ENCODE measurements around the gene NFATC2.

Gene NFATC2

GRCh38 chr20:51420111-51420510 is 122.4 kb downstream of the NFATC2 start:
- ATAC-seq = no peak

DNA sequence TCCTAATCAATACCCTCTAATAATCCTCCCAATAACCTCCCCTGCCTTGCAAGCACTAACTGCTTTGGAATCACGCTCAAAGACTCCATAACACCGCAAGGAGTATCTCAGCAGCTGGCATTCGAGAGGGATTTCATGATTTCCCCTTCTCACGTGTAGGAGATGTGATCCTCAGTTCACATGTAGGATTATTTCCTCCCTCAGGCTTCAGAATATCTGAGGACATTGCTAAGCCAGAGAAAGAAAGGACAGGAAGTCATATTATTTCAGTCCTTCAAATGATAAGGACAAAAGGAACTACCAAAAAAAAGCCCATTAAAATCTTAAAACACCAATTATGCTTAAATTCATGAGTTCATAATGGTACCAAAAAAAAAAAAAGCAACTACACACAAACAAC is 122.9 kb downstream of the NFATC2 start:
- no peak for ATAC-seq
- TF ChIP-seq CSDC2 (CRISPR knock-in tag; IDR thresholded peaks at IDR 0.05) (no peak), ZFP3 (CRISPR knock-in tag; IDR thresholded peaks at IDR 0.05) (no peak), ESRRG (CRISPR knock-in tag; IDR thresholded peaks at IDR 0.05) (no peak), TOX (CRISPR knock-in tag; IDR thresholded peaks at IDR 0.05; ENCODE audit: borderline replicate concordance) (no peak), PPARA (CRISPR knock-in tag; IDR thresholded peaks at IDR 0.05; ENCODE audit: borderline replicate concordance) (no peak), ISL1 (CRISPR knock-in tag; IDR thresholded peaks at IDR 0.05) (no peak), ZNF565 (CRISPR knock-in tag; conservative IDR thresholded peaks at IDR 0.05; ENCODE audit: low read depth) (no peak), SNAI2 (CRISPR knock-in tag; IDR thresholded peaks at IDR 0.05) (no peak), OSR1 (CRISPR knock-in tag; IDR thresholded peaks at IDR 0.05) (no peak), GLIS3 (CRISPR knock-in tag; IDR thresholded peaks at IDR 0.05) (no peak), TCF4 (CRISPR knock-in tag; IDR thresholded peaks at IDR 0.05; ENCODE audit: borderline replicate concordance) (no peak), RARB (CRISPR knock-in tag; IDR thresholded peaks at IDR 0.05) (no peak)
- TF ChIP-seq, protein P1, sequence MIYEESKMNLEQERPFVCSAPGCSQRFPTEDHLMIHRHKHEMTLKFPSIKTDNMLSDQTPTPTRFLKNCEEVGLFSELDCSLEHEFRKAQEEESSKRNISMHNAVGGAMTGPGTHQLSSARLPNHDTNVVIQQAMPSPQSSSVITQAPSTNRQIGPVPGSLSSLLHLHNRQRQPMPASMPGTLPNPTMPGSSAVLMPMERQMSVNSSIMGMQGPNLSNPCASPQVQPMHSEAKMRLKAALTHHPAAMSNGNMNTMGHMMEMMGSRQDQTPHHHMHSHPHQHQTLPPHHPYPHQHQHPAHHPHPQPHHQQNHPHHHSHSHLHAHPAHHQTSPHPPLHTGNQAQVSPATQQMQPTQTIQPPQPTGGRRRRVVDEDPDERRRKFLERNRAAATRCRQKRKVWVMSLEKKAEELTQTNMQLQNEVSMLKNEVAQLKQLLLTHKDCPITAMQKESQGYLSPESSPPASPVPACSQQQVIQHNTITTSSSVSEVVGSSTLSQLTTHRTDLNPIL (CRISPR knock-in tag; IDR thresholded peaks at IDR 0.05; ENCODE audit: low read depth) = no peak
- TF ChIP-seq, protein P2, sequence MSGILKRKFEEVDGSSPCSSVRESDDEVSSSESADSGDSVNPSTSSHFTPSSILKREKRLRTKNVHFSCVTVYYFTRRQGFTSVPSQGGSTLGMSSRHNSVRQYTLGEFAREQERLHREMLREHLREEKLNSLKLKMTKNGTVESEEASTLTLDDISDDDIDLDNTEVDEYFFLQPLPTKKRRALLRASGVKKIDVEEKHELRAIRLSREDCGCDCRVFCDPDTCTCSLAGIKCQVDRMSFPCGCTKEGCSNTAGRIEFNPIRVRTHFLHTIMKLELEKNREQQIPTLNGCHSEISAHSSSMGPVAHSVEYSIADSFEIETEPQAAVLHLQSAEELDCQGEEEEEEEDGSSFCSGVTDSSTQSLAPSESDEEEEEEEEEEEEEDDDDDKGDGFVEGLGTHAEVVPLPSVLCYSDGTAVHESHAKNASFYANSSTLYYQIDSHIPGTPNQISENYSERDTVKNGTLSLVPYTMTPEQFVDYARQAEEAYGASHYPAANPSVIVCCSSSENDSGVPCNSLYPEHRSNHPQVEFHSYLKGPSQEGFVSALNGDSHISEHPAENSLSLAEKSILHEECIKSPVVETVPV (CRISPR knock-in tag; IDR thresholded peaks at IDR 0.05) = no peak

More at GRCh38 chr20:51420111-51420510, 122.4 kb downstream of the NFATC2 start:
- TF ChIP-seq ZC3H10 (CRISPR knock-in tag; IDR thresholded peaks at IDR 0.05) (no peak), SNAI2 (CRISPR knock-in tag; IDR thresholded peaks at IDR 0.05) (no peak), CSDC2 (CRISPR knock-in tag; IDR thresholded peaks at IDR 0.05) (no peak), TOX (CRISPR knock-in tag; IDR thresholded peaks at IDR 0.05; ENCODE audit: borderline replicate concordance) (no peak), ZNF565 (CRISPR knock-in tag; conservative IDR thresholded peaks at IDR 0.05; ENCODE audit: low read depth) (no peak), ESRRG (CRISPR knock-in tag; IDR thresholded peaks at IDR 0.05) (no peak), RARB (CRISPR knock-in tag; IDR thresholded peaks at IDR 0.05) (no peak), GLIS3 (CRISPR knock-in tag; IDR thresholded peaks at IDR 0.05) (no peak), ZFP3 (CRISPR knock-in tag; IDR thresholded peaks at IDR 0.05) (no peak), TSHZ2 (CRISPR knock-in tag; IDR thresholded peaks at IDR 0.05) (no peak)

- no peak for ATAC-seq
- TF ChIP-seq ZNF8 (CRISPR knock-in tag; IDR thresholded peaks at IDR 0.05) (no peak), SNAI2 (CRISPR knock-in tag; IDR thresholded peaks at IDR 0.05) (no peak), ZFP3 (CRISPR knock-in tag; IDR thresholded peaks at IDR 0.05) (no peak), BACH2 (CRISPR knock-in tag; IDR thresholded peaks at IDR 0.05; ENCODE audit: borderline replicate concordance) (no peak), ZNF565 (CRISPR knock-in tag; conservative IDR thresholded peaks at IDR 0.05; ENCODE audit: low read depth) (no peak)
- TF ChIP-seq, protein P2 (CRISPR knock-in tag; IDR thresholded peaks at IDR 0.05) = no peak
- TF ChIP-seq, protein P1 (CRISPR knock-in tag; IDR thresholded peaks at IDR 0.05; ENCODE audit: low read depth) = no peak
These were observed 123.3 kb downstream of the NFATC2 start for GRCh38 chr20:51419231-51419630.

DNA sequence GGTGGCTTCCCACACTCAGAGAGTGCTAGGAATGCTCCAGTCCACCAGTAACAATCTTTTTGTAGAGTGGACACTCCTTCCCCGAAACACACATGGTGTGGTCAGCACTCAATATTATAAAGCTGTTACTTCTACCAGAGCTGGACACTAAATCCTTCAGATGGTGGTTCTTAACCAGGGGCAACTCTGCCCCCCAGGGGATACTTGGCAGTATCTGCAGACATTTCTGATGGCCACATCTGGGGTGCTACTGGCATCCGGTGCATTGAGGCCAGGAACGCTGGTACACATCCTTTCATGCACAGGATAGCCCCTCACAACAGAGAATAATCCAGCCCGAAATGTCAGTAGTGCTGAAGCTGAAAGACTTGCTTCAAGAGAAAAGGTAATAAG is 124.4 kb downstream of the NFATC2 start:
- no peak for ATAC-seq

More for the DNA sequence above, 124.4 kb downstream of the NFATC2 start:
- TF ChIP-seq ESRRG (CRISPR knock-in tag; IDR thresholded peaks at IDR 0.05) (no peak), ISL1 (CRISPR knock-in tag; IDR thresholded peaks at IDR 0.05) (no peak), ZNF565 (CRISPR knock-in tag; conservative IDR thresholded peaks at IDR 0.05; ENCODE audit: low read depth) (no peak), RARB (CRISPR knock-in tag; IDR thresholded peaks at IDR 0.05) (no peak), CSDC2 (CRISPR knock-in tag; IDR thresholded peaks at IDR 0.05) (no peak), ARNTL (CRISPR knock-in tag; IDR thresholded peaks at IDR 0.05; ENCODE audit: borderline replicate concordance, low read depth) (no peak)
- TF ChIP-seq, protein P2 (CRISPR knock-in tag; IDR thresholded peaks at IDR 0.05) = no peak
